Adrenal gland (tissue), 12 donors: ENCODE results near the gene HYAL3. TPM values are rescaled to one million over a fixed set of nuclear protein-coding genes. Genes with fewer than 3 reads are reported as not detected.

Experiments
- DNase-seq, 7 donors: peaks; one replicate each; pipeline ENCODE4 v3.0.0-alpha.2; 2019 to 2020
- H3K27ac ChIP-seq, 5 donors: fragments of 200-600 bp; sonication (generic) in 4 of 5; 1 replicate in 3 of 5; 2 replicates in 2 of 5; pipeline versions ENCODE4 v1.5.1 to v1.8.0; 2016 to 2020; ENCODE audit warnings: mild to moderate bottlenecking in 1 of 5
- H3K27me3 ChIP-seq: fragments of 200-600 bp; 2 replicates; pipeline ENCODE4 v1.8.0; 2021
- H3K36me3 ChIP-seq, 2 donors: fragments of 200-600 bp; replicated peaks in 1 of 2; 1 replicate in 1 of 2; 2 replicates in 1 of 2; pipeline versions ENCODE4 v1.5.1 to v1.8.0; 2018 to 2022
- H3K4me1 ChIP-seq, 2 donors: fragments of 200-600 bp; replicated peaks in 1 of 2; 1 replicate in 1 of 2; 2 replicates in 1 of 2; pipeline versions ENCODE4 v1.5.1 to v1.8.0; 2018 to 2021
- H3K4me3 ChIP-seq, 4 donors: fragments of 200-600 bp; sonication (generic) in 3 of 4; one replicate each; pipeline ENCODE4 v1.5.1; 2016 to 2018
- H3K9me3 ChIP-seq, 3 donors: fragments of 200-600 bp; sonication (generic) in 1 of 3; replicated peaks in 1 of 3; 1 replicate in 2 of 3; 2 replicates in 1 of 3; pipeline versions ENCODE4 v1.5.1 to v1.8.0; 2016 to 2021
- CTCF ChIP-seq, 6 experiments: fragments of 450-650 bp in 4 of 6; fragments of 200-600 bp in 2 of 6; sonication (generic) in 1 of 6; IDR thresholded peaks; 1 replicate in 5 of 6; 2 replicates in 1 of 6; pipeline versions ENCODE4 v1.5.1 to v1.8.0; 2016 to 2021; ENCODE audit warnings: antibody characterized with exemption in 6 of 6, mild to moderate bottlenecking in 2 of 6, moderate library complexity in 1 of 6
- POLR2A ChIP-seq, 2 donors: fragments of 450-650 bp; IDR thresholded peaks; one replicate each; pipeline ENCODE4 v1.6.1; 2017; ENCODE audit warnings: antibody characterized with exemption in 2 of 2, mild to moderate bottlenecking in 2 of 2, moderate library complexity in 1 of 2
- WGBS, 4 donors: extraction: QIAGEN DNeasy Blood & Tissue Kit in 2 of 4; methylation state at CpG; one replicate each; pipeline versions ENCODE4 v1.1.5 to v1.1.7; 2013 to 2017; 5-methylcytosine and 5-hydroxymethylcytosine counted together
- intact Hi-C, 2 donors: fragments of 100-400 bp; cut with DNase I; formaldehyde crosslinking; loops; one replicate each; pipeline versions ENCODE4 v1.14.1 to v1.15.0; 2022 to 2023
- polyA plus RNA-seq, 3 donors: library from polyadenylated mRNA; stranded (reverse); fragments of 200-250 nt in 2 of 3; fragments of 350-450 nt in 1 of 3; fragmentation: Illumina TruSeq in 1 of 3; extraction: RNeasy Lipid Tissue Mini Kit (QIAGEN cat#74804) in 1 of 3; gene quantifications; one replicate each; pipeline ENCODE4 v1.2.3, GENCODE V29; 2013 to 2014
- total RNA-seq, 9 donors: library from RNA; depleted of rRNA in 4 of 9; stranded (reverse); fragments of >200 nt in 4 of 9; fragments of 120-200 nt in 1 of 9; fragmentation: NEBNext Ultra II Directional in 1 of 9; extraction: Animal tissue kit (Norgen Biotek cat#: 25700) in 1 of 9; gene quantifications; one replicate each; pipeline versions ENCODE4 v1.1.0 to v1.2.4, GENCODE V29; 2013 to 2023
- donor health status: healthy with polysubstance abuse.
- donor health status: Bipolar disorder and iron deficiency.
- donor health status: DM: yes; HTN: yes; CAD: no.
- donor health status: DM: no; HTN: no; CAD: no.
- donor health status: DM: no; HTN: no; CAD: no.
- donor health status: DM: yes; HTN: yes; CAD: no.

HYAL3 gene
- total and polyA plus RNA-seq, 12 donors = 1.7 to 6.8 (median 3.4) TPM

- H3K4me3 ChIP-seq = no peak overlapping the region
- 71 to 80% (median 79%) methylated on average over 1 to 2 of the region's 2 CpGs; no CpG with 5 or more reads in 1 of the 4 donors for WGBS, 4 donors
- no peaks in the 10 kb centered on the region for H3K9me3 ChIP-seq
- no peaks in the 10 kb centered on the region for H3K36me3 ChIP-seq
- TF ChIP-seq CTCF (IDR thresholded peaks at IDR 0.05) = no peak
- TF ChIP-seq POLR2A (IDR thresholded peaks at IDR 0.05) = no peak
- no peaks in the 10 kb centered on the region for H3K27me3 ChIP-seq
- intact Hi-C loops = no loop called here
- peaks cover 25 to 44% of the 10 kb centered on the region in 2 donors for H3K4me1 ChIP-seq
- peak in 1 of 7 donors; percentile 55 for DNase-seq
- no peak overlapping the region for H3K27ac ChIP-seq
These were observed 1.8 kb downstream of the HYAL3 start for GRCh38 chr3:50297384-50297775.

- intact Hi-C loops = no loop called here
- Histone ChIP-seq H3K4me1 (peaks cover 25 to 39% of the 10 kb centered on the region in 2 donors), H3K36me3 (no peaks in the 10 kb centered on the region), H3K27me3 (no peaks in the 10 kb centered on the region), H3K4me3 (no peak overlapping the region), H3K27ac (no peak overlapping the region), H3K9me3 (no peaks in the 10 kb centered on the region)
- WGBS, 4 donors = 93 to 94% (median 93%) methylated on average over 2 to 18 of the region's 18 CpGs; no CpG with 5 or more reads in 1 of the 4 donors
- TF ChIP-seq CTCF (IDR thresholded peaks at IDR 0.05) (no peak), POLR2A (IDR thresholded peaks at IDR 0.05) (no peak)
- DNase-seq = no peak
These were observed 2.4 kb downstream of the HYAL3 start for GRCh38 chr3:50296721-50297383.

GRCh38 chr3:50295553-50296431 lies 3.4 kb downstream of the HYAL3 start:
- TF ChIP-seq POLR2A (IDR thresholded peaks at IDR 0.05) = no peak
- TF ChIP-seq CTCF (IDR thresholded peaks at IDR 0.05) = no peak
- intact Hi-C loops = no loop called here
- Histone ChIP-seq H3K36me3 (no peaks in the 10 kb centered on the region), H3K9me3 (no peaks in the 10 kb centered on the region), H3K4me1 (peaks cover 32 to 44% of the 10 kb centered on the region in 2 donors), H3K27me3 (no peaks in the 10 kb centered on the region), H3K27ac (no peak overlapping the region), H3K4me3 (no peak overlapping the region)
- WGBS, 4 donors = 80 to 90% (median 87%) methylated on average over 8 of the region's 8 CpGs
- DNase-seq = no peak
